K562 (cell line): Measurements from ENCODE around the gene OSGEPL1. TPM values are rescaled to one million over a fixed set of nuclear protein-coding genes. Genes with fewer than 3 reads are reported as not detected.

Experiments
- ARID2 ChIP-seq: fragments of 450-650 bp; IDR thresholded peaks from 2 replicates; pipeline ENCODE4 v1.6.1; 2017; ENCODE audit warnings: antibody characterized with exemption, mild to moderate bottlenecking
- ATF2 ChIP-seq: sonication (generic); formaldehyde crosslinking; IDR thresholded peaks from 2 replicates; pipeline ENCODE4 v1.8.1; 2022; ENCODE audit warnings: missing genetic modification reagents
- ATF3 ChIP-seq, 2 experiments: fragments of 450-650 bp in 1 of 2; sonication (generic) in 1 of 2; formaldehyde crosslinking in 1 of 2; IDR thresholded peaks in 1 of 2; conservative IDR thresholded peaks in 1 of 2; 2 replicates each; pipeline versions ENCODE4 v1.6.1 to v1.8.1; 2016 to 2023; ENCODE audit warnings: mild to moderate bottlenecking in 2 of 2, moderate library complexity in 2 of 2, inconsistent platforms in 1 of 2, missing genetic modification reagents in 1 of 2
- BHLHE40 ChIP-seq: IDR thresholded peaks from 2 replicates; pipeline ENCODE4 v1.6.1; 2011; ENCODE audit warnings: low read length, improper control_type of control experiment
- BRD9 ChIP-seq: fragments of 450-650 bp; IDR thresholded peaks from 2 replicates; pipeline ENCODE4 v1.6.1; 2018; ENCODE audit warnings: low read depth; ENCODE audit not compliant: partially characterized antibody
- CBFA2T2 ChIP-seq: fragments of 450-650 bp; conservative IDR thresholded peaks from 2 replicates; pipeline ENCODE4 v1.6.1; 2017; ENCODE audit warnings: mild to moderate bottlenecking
- CREM ChIP-seq: IDR thresholded peaks from 2 replicates; pipeline ENCODE4 v1.6.1; 2014; ENCODE audit warnings: antibody characterized with exemption, low read depth
- FOXK2 ChIP-seq, 2 experiments: fragments of 450-650 bp; IDR thresholded peaks in 1 of 2; conservative IDR thresholded peaks in 1 of 2; 2 replicates each; pipeline ENCODE4 v1.6.1; 2016; ENCODE audit warnings: low read depth in 2 of 2, mild to moderate bottlenecking in 1 of 2
- MTA1 ChIP-seq: fragments of 450-650 bp; IDR thresholded peaks from 2 replicates; pipeline ENCODE4 v1.6.1; 2017; ENCODE audit warnings: borderline replicate concordance
- NR1H2 ChIP-seq: sonication (generic); formaldehyde crosslinking; IDR thresholded peaks from 2 replicates; pipeline ENCODE4 v1.4.0; 2020; ENCODE audit warnings: mild to moderate bottlenecking, missing genetic modification reagents
- PHF21A ChIP-seq: fragments of 450-650 bp; IDR thresholded peaks from 2 replicates; pipeline ENCODE4 v1.6.1; 2017; ENCODE audit warnings: low read depth, borderline replicate concordance
- SLC30A9 ChIP-seq: fragments of 250-450 bp; sonication (Bioruptor Pico); IDR thresholded peaks from 2 replicates; pipeline ENCODE4 v1.8.0; 2022; ENCODE audit warnings: mild to moderate bottlenecking, moderate library complexity
- SRF ChIP-seq, 2 experiments: fragments of 250-450, 450-650 bp in 1 of 2; sonication (Bioruptor Pico) in 1 of 2; sonication (generic) in 1 of 2; formaldehyde crosslinking; IDR thresholded peaks; 2 replicates each; pipeline versions ENCODE4 v1.5.0 to v1.5.1; 2020 to 2022; ENCODE audit warnings: mild to moderate bottlenecking in 1 of 2, missing genetic modification reagents in 1 of 2
- TCF7 ChIP-seq: sonication (generic); IDR thresholded peaks from 2 replicates; pipeline ENCODE4 v1.6.1; 2016; ENCODE audit warnings: antibody characterized with exemption, borderline replicate concordance
- ZBTB17 ChIP-seq: fragments of 450-650 bp; formaldehyde crosslinking; IDR thresholded peaks from 2 replicates; pipeline ENCODE4 v1.4.0; 2020; ENCODE audit warnings: mild to moderate bottlenecking
- ZKSCAN1 ChIP-seq: fragments of 150-350 bp; IDR thresholded peaks from 2 replicates; pipeline ENCODE4 v1.6.1; 2016; ENCODE audit warnings: low read depth, low read length
- ZNF274 ChIP-seq: IDR thresholded peaks from 2 replicates; pipeline ENCODE4 v1.6.1; 2011; ENCODE audit warnings: low read depth, mild to moderate bottlenecking, low read length, moderate library complexity, borderline replicate concordance
- ZNF449 ChIP-seq: fragments of 250-450 bp; sonication (Bioruptor Pico); IDR thresholded peaks from 2 replicates; pipeline ENCODE4 v1.8.0; 2022; ENCODE audit warnings: moderate library complexity, mild to moderate bottlenecking, inconsistent platforms
- polyA plus RNA-seq, 8 experiments: library from polyadenylated mRNA; depleted of rRNA in 4 of 8; stranded (reverse) in 5 of 8; unstranded in 3 of 8; fragments of >200 nt; fragmentation: Nextera tagmentation in 2 of 8; fragmentation: Illumina TruSeq in 1 of 8; extraction: Ambion mirVana in 2 of 8; extraction: Trizol in 1 of 8; gene quantifications; 2 replicates each; pipeline versions ENCODE4 v1.2.1 to v1.2.3, GENCODE V29; 2011 to 2014; ENCODE audit warnings: inconsistent platforms in 1 of 8, missing spikeins in 1 of 8
- total RNA-seq, 7 experiments: library from RNA; depleted of rRNA in 6 of 7; stranded (reverse); fragments of >200 nt in 6 of 7; fragmentation: Illumina TruSeq in 2 of 7; extraction: Trizol in 2 of 7; gene quantifications; 2 replicates each; pipeline versions ENCODE4 v1.2.1 to v1.2.3, GENCODE V29; 2011 to 2021; ENCODE audit warnings: low replicate concordance in 1 of 7

The OSGEPL1 gene
- total and polyA plus RNA-seq, 9 of the 15 experiments (the other 6 are each of a cell fraction or from before 2014, with no cell fraction given), result 2.5 to 10.8 (median 6.5) TPM

- TF ChIP-seq ZNF274, result no peak
- no peak for TF ChIP-seq PHF21A
- TF ChIP-seq ATF3 (IDR thresholded peaks at IDR 0.05), result 0 out of 2 replicates have a peak, but pooled peaks have one; percentile 36
- TF ChIP-seq ATF3 (CRISPR knock-in tag; conservative IDR thresholded peaks at IDR 0.05), result no peak
- no peak for TF ChIP-seq ZKSCAN1
- peak in 1 of 2 experiments; percentile 46; a peak in 1 of 4 replicates for TF ChIP-seq SRF (CRISPR knock-in tag; IDR thresholded peaks at IDR 0.05)
- no peak for TF ChIP-seq CBFA2T2
- TF ChIP-seq BRD9, result no peak
- no peak for TF ChIP-seq ZNF449 (CRISPR knock-in tag)
- no peak for TF ChIP-seq ATF2
- no peak for TF ChIP-seq FOXK2 (conservative IDR thresholded peaks at IDR 0.05 in 1 of 2, IDR thresholded peaks at IDR 0.05 in 1 of 2; ENCODE audit: low read depth in 2 of 2)
- no peak for TF ChIP-seq ZBTB17 (CRISPR knock-in tag)
- TF ChIP-seq MTA1, result no peak
- TF ChIP-seq BHLHE40, result no peak
- no peak for TF ChIP-seq TCF7
- no peak for TF ChIP-seq NR1H2 (CRISPR knock-in tag)
- TF ChIP-seq CREM, result no peak
- TF ChIP-seq ARID2, result no peak
- TF ChIP-seq SLC30A9 (CRISPR knock-in tag), result no peak
Observed at GRCh38 chr2:189698020-189698887, 64.3 kb downstream of the OSGEPL1 start (continued).
